ENCODE results near the gene NSUN4. TPM values are rescaled to one million over a fixed set of nuclear protein-coding genes. Genes with fewer than 3 reads are reported as not detected.

Gene NSUN4
- total and polyA plus RNA-seq, 8 donors = 8.1 to 16.4 (median 10.4) TPM

GRCh38 chr1:46401964-46402626 lies 61.5 kb downstream of the NSUN4 start:
- no peak for TF ChIP-seq CTCF (IDR thresholded peaks at IDR 0.05)
- H3K27me3 ChIP-seq = no peaks in the 10 kb centered on the region
- 3 to 6% methylated on average over 10 of the region's 10 CpGs for WGBS, 2 donors
- FAIRE-seq = no peak
- peak overlapping the region; percentile 20 to 57 (median 49) for H3K27ac ChIP-seq
- H3K9me3 ChIP-seq = no peaks in the 10 kb centered on the region
- no peaks in the 10 kb centered on the region for H3K36me3 ChIP-seq
- no peak overlapping the region for H3K4me3 ChIP-seq
- intact Hi-C loops (cut with DNase I) = no loop called here
- DNase-seq = peak; percentile 89 to 96 (median 92)
- peaks cover 0 to 9% (median 8%) of the 10 kb centered on the region in 3 donors for H3K4me1 ChIP-seq
- ATAC-seq = peak; percentile 95 to 97 (median 96)

GRCh38 chr1:46403916-46404315 lies 63.3 kb downstream of the NSUN4 start:
- H3K4me1 ChIP-seq = peaks cover 0 to 9% (median 7%) of the 10 kb centered on the region in 3 donors
- 88 to 94% methylated on average over 5 of the region's 5 CpGs for WGBS, 2 donors
- no peaks in the 10 kb centered on the region for H3K9me3 ChIP-seq
- peaks cover 0 to 6% (median 0%) of the 10 kb centered on the region in 3 donors for H3K36me3 ChIP-seq
- no peak overlapping the region for H3K27ac ChIP-seq
- intact Hi-C loops (cut with DNase I) = no loop called here
- H3K4me3 ChIP-seq = no peak overlapping the region
- no peaks in the 10 kb centered on the region for H3K27me3 ChIP-seq
- DNase-seq (no peak), FAIRE-seq (no peak), ATAC-seq (no peak)
- no peak for TF ChIP-seq CTCF (IDR thresholded peaks at IDR 0.05)

- peaks cover 0 to 9% (median 7%) of the 10 kb centered on the region in 3 donors for H3K4me1 ChIP-seq
- DNase-seq (no peak), ATAC-seq (no peak), FAIRE-seq (no peak)
- no peak overlapping the region for H3K4me3 ChIP-seq
- no peak for TF ChIP-seq CTCF (IDR thresholded peaks at IDR 0.05)
- no peaks in the 10 kb centered on the region for H3K27me3 ChIP-seq
- intact Hi-C loops (cut with DNase I) = no loop called here
- 90% methylated on average over 7 of the region's 7 CpGs for WGBS, 2 donors
- no peaks in the 10 kb centered on the region for H3K9me3 ChIP-seq
- H3K36me3 ChIP-seq = peaks cover 0 to 13% (median 0%) of the 10 kb centered on the region in 3 donors
- no peak overlapping the region for H3K27ac ChIP-seq
Observed at GRCh38 chr1:46404482-46405196, 64.0 kb downstream of the NSUN4 start.

GRCh38 chr1:46405197-46405555 lies 64.6 kb downstream of the NSUN4 start:
- intact Hi-C loops (cut with DNase I) = no loop called here
- Histone ChIP-seq H3K4me3 (no peak overlapping the region), H3K4me1 (peaks cover 0 to 9% (median 7%) of the 10 kb centered on the region in 3 donors), H3K27me3 (no peaks in the 10 kb centered on the region), H3K36me3 (peaks cover 0 to 14% (median 0%) of the 10 kb centered on the region in 3 donors), H3K9me3 (no peaks in the 10 kb centered on the region), H3K27ac (no peak overlapping the region)
- no peak for DNase-seq
- FAIRE-seq = no peak
- 88 to 94% methylated on average over 12 of the region's 12 CpGs for WGBS, 2 donors
- no peak for TF ChIP-seq CTCF (IDR thresholded peaks at IDR 0.05)
- ATAC-seq = no peak

GRCh38 chr1:46405724-46406123 lies 65.1 kb downstream of the NSUN4 start:
- Histone ChIP-seq H3K27ac (no peak overlapping the region), H3K4me3 (no peak overlapping the region), H3K4me1 (peaks cover 0 to 9% (median 7%) of the 10 kb centered on the region in 3 donors), H3K36me3 (peaks cover 0 to 14% (median 4%) of the 10 kb centered on the region in 3 donors), H3K9me3 (no peaks in the 10 kb centered on the region), H3K27me3 (no peaks in the 10 kb centered on the region)
- ATAC-seq (no peak), DNase-seq (no peak), FAIRE-seq (no peak)
- intact Hi-C loops (cut with DNase I) = no loop called here
- TF ChIP-seq CTCF (IDR thresholded peaks at IDR 0.05) = no peak
- WGBS, 2 donors = 82 to 83% methylated on average over 14 to 17 of the region's 17 CpGs
